ENCODE measurements around the gene PAPPA2.

GRCh38 chr1:176445402-176445801 lies 17.6 kb upstream of the PAPPA2 start:
- TF ChIP-seq CTCF (IDR thresholded peaks at IDR 0.05), result no peak
- TF ChIP-seq POLR2A (IDR thresholded peaks at IDR 0.05), result no peak

Measured in lower leg skin (tissue), 3 donors.